Activated T-cell treated with anti-CD3 and anti-CD28 coated beads, Interleukin-2, amount 50 U/mL, for 72 hours (primary cell): Measurements from ENCODE around the gene F5. TPM values are rescaled to one million over a fixed set of nuclear protein-coding genes. Genes with fewer than 3 reads are reported as not detected.

Source experiments
- ATAC-seq, 2 donors: fragments of 150-1000 bp; cut with Tn5 transposase; replicated peaks in 1 of 2; 2 replicates each; pipeline ENCODE4 v1.10.0; 2021; ENCODE audit warnings: moderate library complexity in 2 of 2, mild to moderate bottlenecking in 1 of 2
- DNase-seq, 2 donors: peaks; one replicate each; pipeline ENCODE4 v3.0.0; 2021 to 2022; ENCODE audit warnings: mixed read lengths in 1 of 2
- H3K27ac Mint-ChIP-seq: one replicate; pipeline ENCODE4 v1.8.0; 2022; ENCODE audit warnings: mild to moderate bottlenecking, moderate library complexity, mixed read lengths
- H3K27me3 Mint-ChIP-seq: one replicate; pipeline ENCODE4 v1.8.0; 2022; ENCODE audit warnings: low read depth, mixed read lengths
- H3K36me3 Mint-ChIP-seq, 2 donors: one replicate each; pipeline ENCODE4 v1.8.0; 2022; ENCODE audit warnings: mixed read lengths in 2 of 2, mild to moderate bottlenecking in 1 of 2; ENCODE audit not compliant: insufficient read depth in 2 of 2
- H3K4me1 Mint-ChIP-seq: one replicate; pipeline ENCODE4 v1.8.0; 2022; ENCODE audit warnings: low read depth, mixed read lengths
- H3K4me3 Mint-ChIP-seq, 2 donors: one replicate each; pipeline ENCODE4 v1.8.0; 2022; ENCODE audit warnings: mild to moderate bottlenecking in 2 of 2, mixed read lengths in 2 of 2, moderate library complexity in 2 of 2
- H3K9me3 Mint-ChIP-seq, 2 donors: one replicate each; pipeline ENCODE4 v1.8.0; 2022; ENCODE audit warnings: mixed read lengths in 2 of 2
- total RNA-seq, 2 donors: library from RNA; stranded (reverse); gene quantifications; one replicate each; pipeline ENCODE4 v1.2.3, GENCODE V29; 2022

F5 gene
- total RNA-seq, 2 donors from 2014 or later, result 37.4 to 81.5 TPM

DNA sequence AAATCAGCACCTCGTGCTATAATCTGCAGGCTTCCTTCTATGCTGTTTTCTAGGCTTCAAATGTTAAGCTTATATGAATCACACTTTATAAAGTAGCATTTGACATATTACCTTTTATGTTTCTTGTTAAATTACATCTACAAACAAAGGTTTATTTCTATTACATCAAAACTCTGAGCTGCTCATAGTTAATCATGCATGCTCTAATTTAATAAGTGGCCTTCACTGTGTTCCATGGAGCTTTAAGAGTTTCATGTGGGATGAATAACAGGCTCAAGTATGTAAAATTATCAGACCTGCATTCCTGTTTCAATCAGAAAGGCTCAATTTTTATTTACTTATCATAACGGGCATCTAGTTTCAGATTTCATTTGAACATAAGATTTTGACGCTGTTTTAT, 113.5 kb downstream of the F5 start:
- Mint-ChIP-seq H3K4me3 (no peak overlapping the region), H3K36me3 (no peaks in the 10 kb centered on the region), H3K27ac (no peak overlapping the region), H3K27me3 (no peaks in the 10 kb centered on the region), H3K9me3 (no peaks in the 10 kb centered on the region), H3K4me1 (peaks cover 6% of the 10 kb centered on the region)
- no peak for DNase-seq
- ATAC-seq, result no peak

DNA sequence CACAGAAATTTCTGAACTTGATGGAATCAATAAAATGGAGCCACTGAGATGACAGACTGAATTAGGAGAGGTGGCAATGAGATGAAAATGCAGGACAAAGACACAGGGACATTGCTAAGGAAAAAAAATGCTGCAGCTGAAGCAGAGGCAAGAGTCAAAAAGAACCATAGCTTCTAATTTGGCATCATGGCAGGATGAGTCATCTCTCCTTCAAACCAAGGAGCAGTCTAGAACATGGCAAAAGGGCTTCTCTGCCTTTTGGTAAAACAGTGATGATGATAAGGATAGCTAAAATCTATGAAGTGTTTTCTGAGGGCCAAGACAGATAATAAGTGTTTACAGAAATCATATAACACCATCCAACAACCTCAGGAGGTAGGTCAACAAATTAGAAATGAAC, 117.3 kb downstream of the F5 start:
- Mint-ChIP-seq H3K9me3 (no peaks in the 10 kb centered on the region), H3K27me3 (no peaks in the 10 kb centered on the region), H3K27ac (no peak overlapping the region), H3K36me3 (no peaks in the 10 kb centered on the region), H3K4me3 (no peak overlapping the region), H3K4me1 (no peaks in the 10 kb centered on the region)
- ATAC-seq, result no peak
- DNase-seq, result no peak

DNA sequence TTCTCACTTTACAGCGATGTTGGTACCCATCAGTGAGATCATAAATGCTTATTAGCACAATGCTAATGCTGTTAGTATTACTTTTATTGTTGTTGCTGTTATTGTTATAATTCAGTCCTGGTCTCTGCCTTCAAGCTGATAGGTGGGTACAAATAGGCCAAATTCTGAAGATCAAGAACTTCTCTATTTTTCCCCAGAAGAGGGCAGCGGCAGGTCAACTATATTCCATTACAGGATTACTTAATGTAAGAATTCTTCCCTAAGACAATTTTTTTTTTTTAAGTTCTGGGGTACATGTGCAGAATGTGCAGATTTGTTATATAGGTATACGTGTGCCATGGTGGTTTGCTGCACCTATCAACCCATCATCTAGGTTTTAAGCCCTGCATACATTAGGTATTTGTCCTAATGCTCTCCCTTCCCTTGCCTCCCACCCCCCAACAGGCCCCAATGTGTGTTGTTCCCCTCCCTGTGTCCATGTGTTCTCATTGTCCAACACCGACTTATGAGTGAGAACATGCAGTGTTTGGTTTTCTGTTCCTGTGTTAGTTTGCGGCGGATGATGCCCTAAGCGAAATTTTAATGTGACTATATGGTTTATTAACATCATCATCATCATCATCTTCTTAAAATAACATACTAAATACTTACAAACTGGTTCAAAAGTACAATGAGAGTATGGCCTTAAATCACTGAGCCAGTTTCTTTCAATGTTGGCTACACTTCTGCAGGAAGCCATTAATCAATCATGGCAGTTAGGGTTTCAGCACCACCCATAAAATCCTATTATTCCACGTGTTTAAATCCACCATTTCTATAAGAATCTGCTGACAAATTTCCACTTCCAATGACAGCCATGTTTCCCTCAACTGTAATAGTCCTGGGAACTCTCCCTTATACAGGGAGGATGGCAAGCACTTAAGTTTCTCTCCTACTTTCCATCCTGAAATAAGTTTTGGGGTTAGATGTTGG, 119.7 kb downstream of the F5 start:
- peak in 1 of 2 donors; percentile 15 for DNase-seq
- ATAC-seq, result no peak
- Mint-ChIP-seq H3K9me3 (no peaks in the 10 kb centered on the region), H3K27ac (no peak overlapping the region), H3K4me3 (no peak overlapping the region), H3K27me3 (peaks cover 1% of the 10 kb centered on the region), H3K36me3 (no peaks in the 10 kb centered on the region), H3K4me1 (peaks cover 2% of the 10 kb centered on the region)

DNA sequence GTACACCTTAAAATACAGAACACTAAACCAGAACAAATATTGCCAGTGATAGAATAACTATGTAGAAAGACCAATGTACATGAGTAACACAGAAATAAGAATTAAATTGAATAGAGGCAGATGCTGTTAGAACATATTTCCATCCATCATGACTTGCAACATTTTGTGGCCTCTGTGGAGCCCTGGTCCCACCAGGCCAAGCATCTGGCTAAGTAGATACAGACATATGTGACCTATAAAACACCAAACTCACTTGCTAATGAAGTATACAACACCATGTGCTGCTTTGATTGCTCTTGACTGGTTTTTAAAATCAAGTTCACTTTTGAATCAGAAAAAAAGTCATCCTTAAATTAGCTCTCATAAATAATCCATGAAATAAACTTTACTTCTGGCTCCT, 121.0 kb downstream of the F5 start:
- ATAC-seq, result no peak
- Mint-ChIP-seq H3K4me3 (no peak overlapping the region), H3K36me3 (peaks cover 3 to 4% of the 10 kb centered on the region in 2 donors), H3K27ac (no peak overlapping the region), H3K9me3 (no peaks in the 10 kb centered on the region), H3K4me1 (peaks cover 14% of the 10 kb centered on the region), H3K27me3 (peaks cover 12% of the 10 kb centered on the region)
- DNase-seq, result no peak

Other genes with a start within 250 kb of the F5 start
- gene NME7, start 218.7 kb downstream of the F5 start, total RNA-seq, result 1 to 10 TPM; 6.2 TPM
- gene BLZF1, start 218.3 kb downstream of the F5 start, total RNA-seq, result 1 to 10 TPM; 7.8 to 8.7 TPM
- not detected for gene CCDC181, start 159.0 kb downstream of the F5 start, total RNA-seq
- gene SLC19A2, start 100.5 kb downstream of the F5 start, total RNA-seq, result 1 to 10 TPM; 4.6 to 7.2 TPM
- gene SELP, start 43.6 kb upstream of the F5 start, total RNA-seq, result 1 to 10 TPM; 1.6 to 3.6 TPM
- 100 to 1,000 TPM; 211 to 331 TPM for gene SELL, start 125.1 kb upstream of the F5 start, total RNA-seq
- not detected for gene SELE, start 147.6 kb upstream of the F5 start, total RNA-seq
- gene METTL18, start 208.4 kb upstream of the F5 start, total RNA-seq, result 10 to 100 TPM; 11.7 to 12.1 TPM